ENCODE results near the gene CIAPIN1. TPM values are rescaled to one million over a fixed set of nuclear protein-coding genes. Genes with fewer than 3 reads are reported as not detected.

Gene CIAPIN1
- polyA plus RNA-seq, 1 donor, result 52.8 TPM

GRCh38 chr16:57483725-57484514 is 36.7 kb upstream of the CIAPIN1 start:
- peak in 1 of 2 donors; percentile 50 for DNase-seq
- H3K36me3 ChIP-seq (ENCODE audit: control insufficient read depth, insufficient read depth, low read length), result peaks cover 2% of the 10 kb centered on the region
- peak overlapping the region; percentile 79 for H3K27ac ChIP-seq (ENCODE audit: low read length)
- H3K4me3 ChIP-seq (ENCODE audit: low read length), result peak overlapping the region; percentile 96
- peaks cover 63% of the 10 kb centered on the region for H3K4me1 ChIP-seq (ENCODE audit: control insufficient read depth, insufficient read depth, low read length)
- WGBS (ENCODE audit: insufficient coverage, low lambda C conversion rate), result no CpG with 5 or more reads among the region's 19 CpGs
- no peaks in the 10 kb centered on the region for H3K9me3 ChIP-seq (ENCODE audit: control insufficient read depth, low read depth, low read length)
- H3K27me3 ChIP-seq (ENCODE audit: control insufficient read depth, insufficient read depth, low read length), result no peaks in the 10 kb centered on the region

GRCh38 chr16:57482845-57483545 is 35.8 kb upstream of the CIAPIN1 start:
- WGBS (ENCODE audit: insufficient coverage, low lambda C conversion rate), result no CpG with 5 or more reads among the region's 14 CpGs

GRCh38 chr16:57481421-57481820 is 34.2 kb upstream of the CIAPIN1 start:
- H3K4me3 ChIP-seq (ENCODE audit: low read length), result no peak overlapping the region
- no peaks in the 10 kb centered on the region for H3K9me3 ChIP-seq (ENCODE audit: control insufficient read depth, low read depth, low read length)
- whole genome bisulfite sequencing (ENCODE audit: insufficient coverage, low lambda C conversion rate), result 100% methylated on average over 1 of the region's 4 CpGs
- peaks cover 76% of the 10 kb centered on the region for H3K4me1 ChIP-seq (ENCODE audit: control insufficient read depth, insufficient read depth, low read length)
- H3K27me3 ChIP-seq (ENCODE audit: control insufficient read depth, insufficient read depth, low read length), result no peaks in the 10 kb centered on the region
- peak overlapping the region; percentile 71 for H3K27ac ChIP-seq (ENCODE audit: low read length)
- no peak for DNase-seq
- H3K36me3 ChIP-seq (ENCODE audit: control insufficient read depth, insufficient read depth, low read length), result peaks cover 22% of the 10 kb centered on the region

More at GRCh38 chr16:57482845-57483545, 35.8 kb upstream of the CIAPIN1 start:
- Histone ChIP-seq H3K27ac (ENCODE audit: low read length) (peak overlapping the region; percentile 79), H3K4me1 (ENCODE audit: control insufficient read depth, insufficient read depth, low read length) (peaks cover 72% of the 10 kb centered on the region), H3K27me3 (ENCODE audit: control insufficient read depth, insufficient read depth, low read length) (no peaks in the 10 kb centered on the region), H3K4me3 (ENCODE audit: low read length) (no peak overlapping the region), H3K9me3 (ENCODE audit: control insufficient read depth, low read depth, low read length) (no peaks in the 10 kb centered on the region), H3K36me3 (ENCODE audit: control insufficient read depth, insufficient read depth, low read length) (peaks cover 9% of the 10 kb centered on the region)
- peak; percentile 79 to 85 for DNase-seq

- H3K9me3 ChIP-seq (ENCODE audit: control insufficient read depth, low read depth, low read length), result no peaks in the 10 kb centered on the region
- DNase-seq, result no peak
- no CpG with 5 or more reads among the region's 6 CpGs for WGBS (ENCODE audit: insufficient coverage, low lambda C conversion rate)
- no peaks in the 10 kb centered on the region for H3K27me3 ChIP-seq (ENCODE audit: control insufficient read depth, insufficient read depth, low read length)
- peaks cover 24% of the 10 kb centered on the region for H3K36me3 ChIP-seq (ENCODE audit: control insufficient read depth, insufficient read depth, low read length)
- peak overlapping the region; percentile 71 for H3K27ac ChIP-seq (ENCODE audit: low read length)
- H3K4me1 ChIP-seq (ENCODE audit: control insufficient read depth, insufficient read depth, low read length), result peaks cover 82% of the 10 kb centered on the region
- H3K4me3 ChIP-seq (ENCODE audit: low read length), result no peak overlapping the region
Measured at GRCh38 chr16:57480754-57481230, 33.6 kb upstream of the CIAPIN1 start.

- no CpG with 5 or more reads among the region's 15 CpGs for WGBS (ENCODE audit: insufficient coverage, low lambda C conversion rate)
- peak; percentile 91 to 96 for DNase-seq
- no peaks in the 10 kb centered on the region for H3K9me3 ChIP-seq (ENCODE audit: control insufficient read depth, low read depth, low read length)
- peak overlapping the region; percentile 66 for H3K4me3 ChIP-seq (ENCODE audit: low read length)
- peak overlapping the region; percentile 71 for H3K27ac ChIP-seq (ENCODE audit: low read length)
- H3K36me3 ChIP-seq (ENCODE audit: control insufficient read depth, insufficient read depth, low read length), result peaks cover 27% of the 10 kb centered on the region
- no peaks in the 10 kb centered on the region for H3K27me3 ChIP-seq (ENCODE audit: control insufficient read depth, insufficient read depth, low read length)
- H3K4me1 ChIP-seq (ENCODE audit: control insufficient read depth, insufficient read depth, low read length), result peaks cover 80% of the 10 kb centered on the region
Measured at GRCh38 chr16:57479976-57480753, 33.0 kb upstream of the CIAPIN1 start.

GRCh38 chr16:57479205-57479975 is 32.2 kb upstream of the CIAPIN1 start:
- Histone ChIP-seq H3K4me3 (ENCODE audit: low read length) (peak overlapping the region; percentile 66), H3K4me1 (ENCODE audit: control insufficient read depth, insufficient read depth, low read length) (peaks cover 72% of the 10 kb centered on the region), H3K9me3 (ENCODE audit: control insufficient read depth, low read depth, low read length) (no peaks in the 10 kb centered on the region), H3K27me3 (ENCODE audit: control insufficient read depth, insufficient read depth, low read length) (no peaks in the 10 kb centered on the region), H3K36me3 (ENCODE audit: control insufficient read depth, insufficient read depth, low read length) (peaks cover 35% of the 10 kb centered on the region), H3K27ac (ENCODE audit: low read length) (peak overlapping the region; percentile 71)
- no CpG with 5 or more reads among the region's 36 CpGs for WGBS (ENCODE audit: insufficient coverage, low lambda C conversion rate)
- peak; percentile 67 to 88 for DNase-seq

GRCh38 chr16:57478396-57479204 is 31.4 kb upstream of the CIAPIN1 start:
- Histone ChIP-seq H3K36me3 (ENCODE audit: control insufficient read depth, insufficient read depth, low read length) (peaks cover 43% of the 10 kb centered on the region), H3K27me3 (ENCODE audit: control insufficient read depth, insufficient read depth, low read length) (no peaks in the 10 kb centered on the region), H3K9me3 (ENCODE audit: control insufficient read depth, low read depth, low read length) (no peaks in the 10 kb centered on the region), H3K4me3 (ENCODE audit: low read length) (peak overlapping the region; percentile 66), H3K27ac (ENCODE audit: low read length) (peak overlapping the region; percentile 71), H3K4me1 (ENCODE audit: control insufficient read depth, insufficient read depth, low read length) (peaks cover 64% of the 10 kb centered on the region)
- no peak for DNase-seq
- WGBS (ENCODE audit: insufficient coverage, low lambda C conversion rate), result no CpG with 5 or more reads among the region's 15 CpGs

- no peak for DNase-seq
- WGBS (ENCODE audit: insufficient coverage, low lambda C conversion rate), result no CpG with 5 or more reads among the region's 9 CpGs
- Histone ChIP-seq H3K36me3 (ENCODE audit: control insufficient read depth, insufficient read depth, low read length) (peaks cover 52% of the 10 kb centered on the region), H3K4me3 (ENCODE audit: low read length) (peak overlapping the region; percentile 3), H3K27me3 (ENCODE audit: control insufficient read depth, insufficient read depth, low read length) (no peaks in the 10 kb centered on the region), H3K27ac (ENCODE audit: low read length) (peak overlapping the region; percentile 20), H3K4me1 (ENCODE audit: control insufficient read depth, insufficient read depth, low read length) (peaks cover 63% of the 10 kb centered on the region), H3K9me3 (ENCODE audit: control insufficient read depth, low read depth, low read length) (no peaks in the 10 kb centered on the region)
Measured at GRCh38 chr16:57477531-57478202, 30.5 kb upstream of the CIAPIN1 start.

Data from large intestine (tissue), 3 donors.